ENCODE measurements around the gene MEIS3. TPM values are rescaled to one million over a fixed set of nuclear protein-coding genes. Genes with fewer than 3 reads are reported as not detected.

The MEIS3 gene
- total RNA-seq, 1 experiment from 2014 or later, result 35.8 TPM

- POLR2A ChIA-PET, result interaction anchor here (0.5 kb wide), 1 partner anchor 1415 kb away, joined by 4 read pairs; no protein-coding TSS in a partner anchor
- BruUV-seq (replicated peaks), result no TSS peak
- Histone ChIP-seq H3K4me3 (replicated peaks in 1 of 2; ENCODE audit: low read depth in 1 of 2, low read length in 2 of 2) (no peak overlapping the region), H3K4me1 (ENCODE audit: control insufficient read depth in 1 of 2, insufficient read depth in 2 of 2, low read length in 2 of 2) (no peaks in the 10 kb centered on the region), H3K27ac (ENCODE audit: low read depth, low read length) (no peak overlapping the region), H3K79me2 (ENCODE audit: insufficient read depth, low read length) (no peaks in the 10 kb centered on the region), H3K9me2 (ENCODE audit: insufficient read depth) (no peaks in the 10 kb centered on the region), H3K4me2 (ENCODE audit: low read length) (no peak overlapping the region), H3K9me3 (ENCODE audit: control insufficient read depth in 1 of 2, insufficient read depth in 1 of 2, low read depth in 1 of 2, low read length in 2 of 2) (no peaks in the 10 kb centered on the region), H3K9ac (ENCODE audit: low read length) (no peak overlapping the region), H2AFZ (ENCODE audit: low read depth, low read length, poor library complexity, severe bottlenecking) (no peak overlapping the region), H3K27me3 (ENCODE audit: insufficient read depth, low read length) (no peaks in the 10 kb centered on the region), H4K20me1 (ENCODE audit: insufficient read depth) (no peaks in the 10 kb centered on the region), H3K36me3 (ENCODE audit: control insufficient read depth in 1 of 2, insufficient read depth in 2 of 2, low read length in 2 of 2) (peaks cover 19 to 48% of the 10 kb centered on the region in 2 experiments; a peak in 3 of 4 replicates)
- ATAC-seq, result no peak
- CTCF ChIA-PET, result no interaction called here
- DNase-seq (ENCODE audit: low read depth, low spot score), result no peak
- RAD21 ChIA-PET (ENCODE audit: low non-redundant PET in 1 of 2, low total read pairs in 2 of 2, uncharacterized antibody in 2 of 2, unreplicated experiment in 2 of 2), result no interaction called here
- intact Hi-C loops (cut with micrococcal nuclease), result no loop called here
- TF ChIP-seq ZNF274 (IDR thresholded peaks at IDR 0.05; ENCODE audit: low read depth, low read length), result no peak
- TF ChIP-seq ZFX (IDR thresholded peaks at IDR 0.05), result no peak
- TF ChIP-seq SRF (IDR thresholded peaks at IDR 0.05; ENCODE audit: low read depth), result no peak
- no peak for TF ChIP-seq POLR2AphosphoS5 (IDR thresholded peaks at IDR 0.05; ENCODE audit: low read depth, low read length)
- no peak for TF ChIP-seq ZBTB33 (IDR thresholded peaks at IDR 0.05; ENCODE audit: extremely low read depth, insufficient replicate concordance, low read length)
- no peak for TF ChIP-seq ELF1 (IDR thresholded peaks at IDR 0.05; ENCODE audit: borderline replicate concordance, low read depth)
- TF ChIP-seq CBX3 (IDR thresholded peaks at IDR 0.05; ENCODE audit: low read depth), result no peak
- no peak for TF ChIP-seq FOSL1 (IDR thresholded peaks at IDR 0.05; ENCODE audit: low read depth)
- no peak for TF ChIP-seq REST (IDR thresholded peaks at IDR 0.05; ENCODE audit: low read depth)
- no peak for TF ChIP-seq ATF3 (IDR thresholded peaks at IDR 0.05)
- TF ChIP-seq EZH2 (IDR thresholded peaks at IDR 0.05), result no peak
- no peak for TF ChIP-seq SP1 (IDR thresholded peaks at IDR 0.05; ENCODE audit: low read depth)
- no peak for TF ChIP-seq YY1 (IDR thresholded peaks at IDR 0.05; ENCODE audit: extremely low read depth, insufficient replicate concordance, low read depth, low read length)
- TF ChIP-seq EGR1 (IDR thresholded peaks at IDR 0.05; ENCODE audit: low read depth), result no peak
- no peak for TF ChIP-seq TCF7L2 (IDR thresholded peaks at IDR 0.05; ENCODE audit: borderline replicate concordance, extremely low read depth, insufficient read depth, insufficient read length)
- no peak for TF ChIP-seq JUND (IDR thresholded peaks at IDR 0.05)
- no peak for TF ChIP-seq MAX (IDR thresholded peaks at IDR 0.05)
- TF ChIP-seq EZH2phosphoT487 (IDR thresholded peaks at IDR 0.05; ENCODE audit: borderline replicate concordance), result no peak
- no peak for TF ChIP-seq CTCF (IDR thresholded peaks at IDR 0.05 in 2 of 3, conservative IDR thresholded peaks at IDR 0.05 in 1 of 3; ENCODE audit: borderline replicate concordance in 1 of 3, insufficient read depth in 1 of 3, low read depth in 2 of 3, low read length in 2 of 3)
Observed at GRCh38 chr19:47375694-47376588, 43.4 kb downstream of the MEIS3 start.
